ENCODE data around the gene CARD6.

CARD6 gene

GRCh38 chr5:40828021-40828631 lies 13.0 kb upstream of the CARD6 start:
- Histone ChIP-seq H3K4me3 (ENCODE audit: low read depth, low read length) (no peak overlapping the region), H3K9me3 (ENCODE audit: severe bottlenecking) (no peaks in the 10 kb centered on the region), H3K27ac (no peak overlapping the region), H3K27me3 (ENCODE audit: insufficient read depth, low read depth, severe bottlenecking) (no peaks in the 10 kb centered on the region), H3K36me3 (peaks cover 80% of the 10 kb centered on the region)
- DNase-seq = no peak
- no peak for TF ChIP-seq CTCF (IDR thresholded peaks at IDR 0.05; ENCODE audit: low read depth, low read length)

GRCh38 chr5:40828690-40829661 lies 12.2 kb upstream of the CARD6 start:
- Histone ChIP-seq H3K4me3 (ENCODE audit: low read depth, low read length) (no peak overlapping the region), H3K36me3 (peaks cover 88% of the 10 kb centered on the region), H3K27ac (no peak overlapping the region), H3K9me3 (ENCODE audit: severe bottlenecking) (no peaks in the 10 kb centered on the region), H3K27me3 (ENCODE audit: insufficient read depth, low read depth, severe bottlenecking) (no peaks in the 10 kb centered on the region)
- no peak for TF ChIP-seq CTCF (IDR thresholded peaks at IDR 0.05; ENCODE audit: low read depth, low read length)
- no peak for DNase-seq

- Histone ChIP-seq H3K36me3 (peaks cover 97% of the 10 kb centered on the region), H3K4me3 (ENCODE audit: low read depth, low read length) (no peak overlapping the region), H3K9me3 (ENCODE audit: severe bottlenecking) (no peaks in the 10 kb centered on the region), H3K27ac (no peak overlapping the region), H3K27me3 (ENCODE audit: insufficient read depth, low read depth, severe bottlenecking) (no peaks in the 10 kb centered on the region)
- TF ChIP-seq CTCF (IDR thresholded peaks at IDR 0.05; ENCODE audit: low read depth, low read length) = no peak
- DNase-seq = no peak
These were observed 11.2 kb upstream of the CARD6 start for GRCh38 chr5:40829748-40830533.

- TF ChIP-seq CTCF (IDR thresholded peaks at IDR 0.05; ENCODE audit: low read depth, low read length) = no peak
- DNase-seq = no peak
- Histone ChIP-seq H3K9me3 (ENCODE audit: severe bottlenecking) (no peaks in the 10 kb centered on the region), H3K4me3 (ENCODE audit: low read depth, low read length) (no peak overlapping the region), H3K36me3 (peaks cover 84% of the 10 kb centered on the region), H3K27me3 (ENCODE audit: insufficient read depth, low read depth, severe bottlenecking) (no peaks in the 10 kb centered on the region), H3K27ac (no peak overlapping the region)
These were observed 9.6 kb upstream of the CARD6 start for GRCh38 chr5:40831346-40832210.

- TF ChIP-seq CTCF (IDR thresholded peaks at IDR 0.05; ENCODE audit: low read depth, low read length) = no peak
- no peak overlapping the region for H3K27ac ChIP-seq
- no peak for DNase-seq
These were observed 8.8 kb upstream of the CARD6 start for GRCh38 chr5:40832345-40832744.

More at GRCh38 chr5:40832345-40832744, 8.8 kb upstream of the CARD6 start:
- Histone ChIP-seq H3K9me3 (ENCODE audit: severe bottlenecking) (no peaks in the 10 kb centered on the region), H3K27me3 (ENCODE audit: insufficient read depth, low read depth, severe bottlenecking) (no peaks in the 10 kb centered on the region), H3K36me3 (peaks cover 76% of the 10 kb centered on the region), H3K4me3 (ENCODE audit: low read depth, low read length) (no peak overlapping the region)
